Erythroblast (primary cell): Measurements from ENCODE around the gene PRUNE2.

ENCODE experiments used
- DNase-seq, 2 experiments: peaks; one replicate each; lab custom pipeline; 2025; lab: John Stamatoyannopoulos, UW
- GATA1 ChIP-seq: IDR thresholded peaks from 2 replicates; pipeline ENCODE4 v1.6.1; 2011; ENCODE audit warnings: low read depth, mild to moderate bottlenecking, control low read depth, low read length, moderate library complexity
- POLR2A ChIP-seq: IDR thresholded peaks from 2 replicates; pipeline ENCODE4 v1.6.1; 2011; ENCODE audit warnings: mild to moderate bottlenecking, low read length

PRUNE2 gene

DNA sequence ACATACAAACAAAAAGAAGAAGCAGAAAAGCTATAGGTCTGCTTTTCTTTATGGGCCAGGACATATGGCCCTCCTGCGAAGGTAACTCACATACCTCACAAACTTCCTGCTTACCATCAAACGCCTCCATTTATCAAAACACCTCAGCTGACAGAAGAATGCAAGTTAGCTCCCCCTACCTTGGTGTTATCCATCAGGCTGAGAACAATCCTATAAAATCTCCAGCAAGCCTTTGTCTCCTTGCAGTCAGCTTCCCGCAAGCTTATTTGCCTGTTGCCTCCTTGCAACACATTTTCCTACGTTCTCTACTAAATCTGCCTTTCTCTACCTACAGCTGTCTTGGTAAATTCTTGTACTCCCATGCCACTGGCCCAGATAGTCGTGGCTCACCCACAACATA lies 164.4 kb downstream of the PRUNE2 start:
- no peak for DNase-seq
- no peak for TF ChIP-seq POLR2A
- TF ChIP-seq GATA1 = no peak

- no peak for TF ChIP-seq POLR2A
- TF ChIP-seq GATA1 = no peak
- DNase-seq = no peak
Observed at GRCh38 chr9:76738402-76738801, 167.5 kb downstream of the PRUNE2 start.

GRCh38 chr9:76737154-76737902 lies 168.6 kb downstream of the PRUNE2 start:
- DNase-seq = no peak
- TF ChIP-seq GATA1 (no peak), POLR2A (no peak)

DNA sequence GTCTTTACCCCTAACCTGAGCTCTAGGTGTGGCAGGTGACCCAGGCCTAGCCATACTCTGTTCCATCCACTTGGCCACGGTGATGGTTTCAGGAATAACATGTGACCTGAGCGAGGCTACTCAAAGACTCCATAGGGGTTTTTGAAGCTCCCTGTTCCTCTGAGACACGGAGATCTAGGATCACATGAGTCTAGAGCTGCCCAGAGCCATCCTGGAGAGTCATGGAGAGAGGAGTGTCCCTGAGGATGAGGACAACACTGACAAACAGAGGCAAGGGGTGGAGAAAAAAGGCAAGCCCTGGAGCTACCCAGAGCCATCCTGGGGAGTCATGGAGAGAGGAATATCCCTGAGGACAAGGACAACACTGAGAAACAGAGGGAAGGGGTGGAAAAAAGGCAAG lies 171.2 kb downstream of the PRUNE2 start:
- DNase-seq = no peak
- TF ChIP-seq POLR2A = no peak
- no peak for TF ChIP-seq GATA1

- no peak for TF ChIP-seq POLR2A
- TF ChIP-seq GATA1 = no peak
- DNase-seq = no peak
Observed at GRCh38 chr9:76733096-76733495, 172.8 kb downstream of the PRUNE2 start.

- TF ChIP-seq POLR2A = no peak
- DNase-seq = no peak
Observed at GRCh38 chr9:76732341-76732958, 173.5 kb downstream of the PRUNE2 start.

GRCh38 chr9:76730801-76731200 lies 175.1 kb downstream of the PRUNE2 start:
- TF ChIP-seq GATA1 = no peak
- TF ChIP-seq POLR2A = no peak
- DNase-seq = no peak

GRCh38 chr9:76729980-76730737 lies 175.8 kb downstream of the PRUNE2 start:
- TF ChIP-seq POLR2A (no peak), GATA1 (no peak)
- no peak for DNase-seq

DNA sequence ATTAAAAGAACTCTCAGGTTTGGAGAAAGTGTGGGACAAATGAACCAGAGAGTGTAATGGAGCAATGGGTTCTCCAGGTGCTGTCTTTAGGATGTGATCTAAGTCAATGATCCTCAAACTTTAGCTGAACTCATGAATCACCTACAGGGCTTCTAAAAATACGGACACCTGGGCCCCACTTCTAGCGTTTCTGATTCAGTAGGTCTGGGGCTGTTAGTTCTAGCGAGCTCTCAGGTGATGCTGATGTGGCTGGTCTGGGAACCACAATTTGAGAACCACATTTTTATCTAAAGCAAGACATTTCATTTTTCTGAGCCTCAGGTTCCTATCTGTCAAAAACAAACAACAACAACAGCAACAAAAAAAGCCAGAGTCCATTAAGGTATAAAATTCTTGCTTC lies 176.8 kb downstream of the PRUNE2 start:
- DNase-seq = no peak
- no peak for TF ChIP-seq POLR2A
- no peak for TF ChIP-seq GATA1

GRCh38 chr9:76725885-76726284 lies 180.0 kb downstream of the PRUNE2 start:
- TF ChIP-seq POLR2A (no peak), GATA1 (no peak)
- DNase-seq = no peak

- no peak for DNase-seq
- no peak for TF ChIP-seq POLR2A
- no peak for TF ChIP-seq GATA1
Observed at GRCh38 chr9:76725011-76725546, 180.8 kb downstream of the PRUNE2 start.

DNA sequence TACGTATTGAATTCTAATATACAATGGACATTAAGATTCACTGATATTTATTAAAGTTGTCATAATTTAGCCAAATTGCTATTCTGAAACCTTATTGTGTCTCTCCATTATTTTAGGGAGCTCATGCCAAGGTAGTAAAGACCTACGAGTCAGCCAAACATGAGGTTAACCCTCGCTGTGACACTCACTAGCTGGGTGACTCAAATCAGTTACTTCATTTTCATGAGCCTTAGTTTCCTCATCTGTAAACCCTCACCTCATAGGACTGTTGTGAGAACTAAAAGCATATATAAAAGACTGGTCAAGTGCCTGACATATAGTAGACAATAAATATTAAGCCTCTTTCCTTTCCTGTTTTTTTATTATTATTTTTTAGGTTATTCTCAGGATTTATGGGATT lies 185.7 kb downstream of the PRUNE2 start:
- DNase-seq = no peak

GRCh38 chr9:76718166-76718565 lies 187.7 kb downstream of the PRUNE2 start:
- no peak for DNase-seq
- TF ChIP-seq POLR2A (no peak), GATA1 (no peak)

More for the DNA sequence above, 185.7 kb downstream of the PRUNE2 start:
- TF ChIP-seq GATA1 (no peak), POLR2A (no peak)

DNA sequence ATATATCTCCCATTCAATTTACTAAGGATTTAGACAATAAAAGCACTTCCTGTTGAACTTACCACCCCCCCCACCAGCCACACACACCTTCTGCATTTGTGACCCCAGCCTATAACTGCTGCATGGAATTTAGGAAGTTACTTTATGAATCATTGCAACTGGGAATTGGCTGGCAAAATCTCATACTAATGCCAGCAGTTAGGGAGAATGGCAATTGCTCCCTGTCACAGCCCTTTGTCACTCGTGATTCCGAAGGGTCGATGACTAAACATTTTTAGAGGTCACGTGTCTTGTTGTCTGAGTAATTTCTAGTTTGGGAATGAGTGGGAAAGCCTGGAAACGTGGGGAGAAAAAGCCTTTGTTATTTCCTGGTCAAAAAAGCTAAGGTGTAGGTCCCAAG lies 188.3 kb downstream of the PRUNE2 start:
- no peak for TF ChIP-seq GATA1
- TF ChIP-seq POLR2A = no peak
- DNase-seq = no peak
